Keratinocyte (primary cell): ENCODE results near the gene DMD.

Source experiments
- CTCF ChIP-seq, 3 experiments: IDR thresholded peaks in 1 of 3; conservative IDR thresholded peaks in 1 of 3; optimal IDR thresholded peaks in 1 of 3; 2 replicates in 2 of 3; 3 replicates in 1 of 3; pipeline versions ENCODE3 to v1.5.1; 2011; ENCODE audit warnings: low read length in 3 of 3, mild to moderate bottlenecking in 3 of 3, moderate library complexity in 2 of 3, control low read depth in 1 of 3, inconsistent platforms in 1 of 3; ENCODE audit not compliant: insufficient read depth in 2 of 3; ENCODE audit errors: extremely low read depth in 1 of 3
- EZH2 ChIP-seq: IDR thresholded peaks from one replicate; pipeline ENCODE4 v1.6.1; 2012; ENCODE audit warnings: inconsistent platforms, mild to moderate bottlenecking, low read length, moderate library complexity

- TF ChIP-seq CTCF (optimal IDR thresholded peaks at IDR 0.05 in 1 of 3, IDR thresholded peaks at IDR 0.05 in 1 of 3, conservative IDR thresholded peaks at IDR 0.05 in 1 of 3; ENCODE audit: extremely low read depth in 1 of 3, insufficient read depth in 2 of 3, low read length in 3 of 3) (no peak), EZH2 (no peak)
Measured at GRCh38 chrX:32642283-32642682, 569.1 kb downstream of the DMD start.
